22Rv1 (cell line): ENCODE measurements around the gene METTL25.

Experiments used
- ZFX ChIP-seq: fragments of 450-650 bp; IDR thresholded peaks from 2 replicates; pipeline ENCODE4 v1.6.1; 2017; ENCODE audit warnings: antibody characterized with exemption, borderline replicate concordance
- TF ChIP-seq, protein P1 (sequence below): fragments of 450-650 bp; IDR thresholded peaks from 2 replicates; pipeline ENCODE4 v1.5.1; 2017; ENCODE audit warnings: mild to moderate bottlenecking

DNA sequence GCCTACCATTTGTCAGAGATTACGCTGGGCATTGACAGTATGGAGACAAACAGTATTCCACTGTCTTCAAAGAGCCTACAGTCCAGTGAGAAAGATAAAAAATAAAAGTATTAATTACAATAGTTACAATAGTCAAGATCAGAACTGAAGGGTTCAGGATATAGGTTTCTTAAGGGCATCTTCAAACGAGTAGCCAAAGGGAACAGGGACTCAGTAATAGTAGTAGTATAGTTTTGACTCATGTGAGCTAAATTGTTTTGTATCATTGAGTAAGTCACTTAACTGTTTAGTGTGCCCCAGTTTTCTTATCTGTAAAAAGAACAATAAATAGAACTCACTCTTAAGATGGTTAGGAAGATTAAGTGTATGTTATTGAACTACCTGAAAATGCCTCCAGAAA lies 123.6 kb downstream of the METTL25 start:
- TF ChIP-seq, protein P1, sequence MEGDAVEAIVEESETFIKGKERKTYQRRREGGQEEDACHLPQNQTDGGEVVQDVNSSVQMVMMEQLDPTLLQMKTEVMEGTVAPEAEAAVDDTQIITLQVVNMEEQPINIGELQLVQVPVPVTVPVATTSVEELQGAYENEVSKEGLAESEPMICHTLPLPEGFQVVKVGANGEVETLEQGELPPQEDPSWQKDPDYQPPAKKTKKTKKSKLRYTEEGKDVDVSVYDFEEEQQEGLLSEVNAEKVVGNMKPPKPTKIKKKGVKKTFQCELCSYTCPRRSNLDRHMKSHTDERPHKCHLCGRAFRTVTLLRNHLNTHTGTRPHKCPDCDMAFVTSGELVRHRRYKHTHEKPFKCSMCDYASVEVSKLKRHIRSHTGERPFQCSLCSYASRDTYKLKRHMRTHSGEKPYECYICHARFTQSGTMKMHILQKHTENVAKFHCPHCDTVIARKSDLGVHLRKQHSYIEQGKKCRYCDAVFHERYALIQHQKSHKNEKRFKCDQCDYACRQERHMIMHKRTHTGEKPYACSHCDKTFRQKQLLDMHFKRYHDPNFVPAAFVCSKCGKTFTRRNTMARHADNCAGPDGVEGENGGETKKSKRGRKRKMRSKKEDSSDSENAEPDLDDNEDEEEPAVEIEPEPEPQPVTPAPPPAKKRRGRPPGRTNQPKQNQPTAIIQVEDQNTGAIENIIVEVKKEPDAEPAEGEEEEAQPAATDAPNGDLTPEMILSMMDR: no peak
- no peak for TF ChIP-seq ZFX
